SU-DHL-6 (cell line): ENCODE results near the gene CHCHD10.

ENCODE experiments used
- EZH2phosphoT487 ChIP-seq: fragments of 200-600 bp; sonication (generic), shearing (Covaris generic); conservative IDR thresholded peaks from 2 replicates; pipeline ENCODE4 v1.6.1; 2018; ENCODE audit warnings: mild to moderate bottlenecking, antibody characterized with exemption, low read length, moderate library complexity, mixed read lengths
- TF ChIP-seq, protein P1 (sequence below): fragments of 200-600 bp; sonication (generic); IDR thresholded peaks from one replicate; pipeline ENCODE4 v1.5.1; 2017; ENCODE audit warnings: antibody characterized with exemption, mild to moderate bottlenecking, low read length, moderate library complexity; ENCODE audit not compliant: insufficient read depth, poor library complexity, severe bottlenecking

GRCh38 chr22:23774114-23774921 lies 6.5 kb upstream of the CHCHD10 start:
- TF ChIP-seq, protein P1, sequence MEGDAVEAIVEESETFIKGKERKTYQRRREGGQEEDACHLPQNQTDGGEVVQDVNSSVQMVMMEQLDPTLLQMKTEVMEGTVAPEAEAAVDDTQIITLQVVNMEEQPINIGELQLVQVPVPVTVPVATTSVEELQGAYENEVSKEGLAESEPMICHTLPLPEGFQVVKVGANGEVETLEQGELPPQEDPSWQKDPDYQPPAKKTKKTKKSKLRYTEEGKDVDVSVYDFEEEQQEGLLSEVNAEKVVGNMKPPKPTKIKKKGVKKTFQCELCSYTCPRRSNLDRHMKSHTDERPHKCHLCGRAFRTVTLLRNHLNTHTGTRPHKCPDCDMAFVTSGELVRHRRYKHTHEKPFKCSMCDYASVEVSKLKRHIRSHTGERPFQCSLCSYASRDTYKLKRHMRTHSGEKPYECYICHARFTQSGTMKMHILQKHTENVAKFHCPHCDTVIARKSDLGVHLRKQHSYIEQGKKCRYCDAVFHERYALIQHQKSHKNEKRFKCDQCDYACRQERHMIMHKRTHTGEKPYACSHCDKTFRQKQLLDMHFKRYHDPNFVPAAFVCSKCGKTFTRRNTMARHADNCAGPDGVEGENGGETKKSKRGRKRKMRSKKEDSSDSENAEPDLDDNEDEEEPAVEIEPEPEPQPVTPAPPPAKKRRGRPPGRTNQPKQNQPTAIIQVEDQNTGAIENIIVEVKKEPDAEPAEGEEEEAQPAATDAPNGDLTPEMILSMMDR, result no peak
- TF ChIP-seq EZH2phosphoT487, result no peak
